Measurements from ENCODE around the gene DPM2.

DPM2 gene

GRCh38 chr9:127937388-127938297, at the start of gene DPM2:
DPM2 (minus strand) TSS chr9:127937854; CDS start chr9:127937820, 34 bp downstream.
- DNase-seq: peak; percentile 92

DNA sequence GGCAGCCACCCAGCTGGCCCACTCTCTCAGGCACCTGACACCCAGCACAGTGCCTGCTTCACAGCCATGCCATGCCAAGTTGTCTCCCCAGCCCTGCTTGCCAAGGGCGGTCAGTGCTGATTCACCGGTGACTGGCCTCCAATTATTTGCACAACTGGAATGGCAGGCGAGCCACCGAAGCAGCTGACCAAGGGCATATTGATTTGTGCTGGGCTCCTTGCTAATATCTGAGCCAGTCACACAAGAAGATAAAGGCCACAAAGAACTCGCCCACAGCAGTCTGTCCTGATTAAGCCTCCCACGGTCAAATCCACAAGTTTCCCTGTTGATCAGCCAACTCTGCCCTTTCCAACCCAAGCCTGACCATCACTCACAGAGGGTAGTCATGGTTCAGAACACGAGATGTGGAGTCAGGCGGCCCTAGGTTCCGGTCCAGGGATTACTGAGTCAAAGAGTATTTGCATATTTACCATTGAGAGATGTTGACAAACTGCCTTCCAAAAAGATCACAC, 49.5 kb upstream of the DPM2 start:
- no peak for DNase-seq

- DNase-seq: no peak
Measured at GRCh38 chr9:127985011-127985410, 47.4 kb upstream of the DPM2 start.

DNA sequence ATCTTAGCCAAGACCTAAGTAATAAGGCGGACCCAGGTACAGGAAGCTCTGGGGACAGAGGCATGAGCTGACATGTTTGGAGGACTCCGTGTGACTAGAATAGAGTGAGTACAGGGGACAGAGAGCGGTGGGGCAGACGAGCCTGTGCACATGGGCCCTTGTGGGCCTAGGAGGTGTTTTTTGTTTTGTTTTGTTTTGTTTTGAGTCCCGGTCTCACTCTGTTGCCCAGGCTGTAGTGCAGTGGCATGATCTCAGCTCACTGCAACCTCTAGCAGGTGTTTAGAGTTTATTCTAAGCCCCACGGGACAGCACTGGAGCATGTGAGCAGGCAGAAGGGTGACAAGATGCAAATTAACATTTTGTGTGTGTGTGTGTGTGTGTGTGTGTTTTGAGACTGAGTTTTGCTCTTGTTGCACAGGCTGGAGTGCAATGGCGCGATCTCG, 46.2 kb upstream of the DPM2 start:
- DNase-seq: no peak

- DNase-seq: no peak
Measured at GRCh38 chr9:127982912-127983311, 45.3 kb upstream of the DPM2 start.

GRCh38 chr9:127981559-127982121, 44.0 kb upstream of the DPM2 start:
- peak; percentile 65 for DNase-seq

GRCh38 chr9:127980706-127981558, 43.3 kb upstream of the DPM2 start, which contains the start of gene EEIG1:
EEIG1 (minus strand) TSS chr9:127980989; CDS start chr9:127980137, 852 bp downstream.
- peak; percentile 99 for DNase-seq

DNA sequence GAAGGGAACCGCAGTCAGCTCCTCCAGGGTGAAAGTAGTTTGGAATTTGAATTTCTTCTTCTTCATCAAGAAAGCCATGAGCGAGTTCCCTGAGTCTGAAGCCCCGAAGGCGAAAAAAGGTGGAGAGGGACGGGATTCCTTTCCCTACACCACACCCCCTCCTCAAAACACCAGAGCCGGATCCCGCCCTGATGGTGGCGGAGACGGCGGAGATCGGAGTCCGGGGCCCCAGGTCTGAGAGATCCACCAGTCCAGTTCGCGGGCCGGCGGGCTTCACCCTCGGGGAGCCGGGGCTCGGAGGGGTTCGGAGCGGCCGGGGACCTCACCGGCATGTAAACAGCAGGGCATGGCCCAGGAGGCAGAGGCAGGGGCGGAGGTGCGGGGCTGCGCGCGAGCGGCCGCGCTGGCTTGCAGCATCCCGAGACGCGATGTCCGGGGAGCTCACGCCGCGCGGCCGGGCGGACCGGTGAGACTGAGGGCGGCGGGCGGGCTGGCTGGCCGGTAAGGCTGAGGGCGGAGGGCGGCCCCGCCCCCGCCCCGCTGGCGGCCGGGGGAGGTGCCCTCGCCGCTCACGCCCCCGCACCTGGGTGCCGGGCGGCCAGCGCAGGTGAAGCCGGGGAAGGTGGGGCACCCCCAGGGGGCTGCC, 42.5 kb upstream of the DPM2 start:
- peak; percentile 59 for DNase-seq

DNA sequence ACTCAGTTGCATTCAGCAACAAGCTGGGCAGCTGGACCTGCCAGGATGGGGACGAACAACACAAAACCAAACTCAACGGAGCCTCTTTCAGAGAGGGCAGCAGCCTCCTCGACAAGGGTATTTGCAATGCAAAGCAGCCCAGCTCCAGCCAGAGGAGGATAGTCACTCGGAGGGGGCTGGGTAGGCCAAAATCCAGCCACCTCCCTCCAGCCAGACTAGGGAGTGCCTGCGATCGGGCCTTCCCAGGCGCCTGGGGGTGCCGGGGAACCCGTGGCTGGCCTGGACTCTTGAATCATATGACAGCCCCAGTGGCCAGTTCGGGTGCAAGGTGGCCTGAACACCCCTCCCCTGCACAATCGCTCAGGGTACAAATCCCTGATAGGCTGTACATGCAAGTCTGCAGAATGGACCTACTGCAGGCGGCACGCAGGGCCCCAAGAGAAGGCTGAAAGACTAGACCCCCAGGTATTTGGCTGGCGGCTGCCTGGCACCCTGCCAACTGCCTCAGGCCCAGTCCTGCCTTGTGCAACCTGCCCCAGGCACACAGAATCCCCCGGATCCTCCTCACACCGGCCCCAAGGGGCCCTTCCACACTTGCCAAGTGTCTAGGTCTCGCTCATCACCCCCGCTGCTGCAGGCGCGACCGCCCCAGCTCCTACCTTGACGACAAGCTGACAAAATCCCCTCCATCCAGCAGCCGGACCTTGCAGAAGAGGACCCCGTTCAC, 41.8 kb upstream of the DPM2 start:
- peak; percentile 47 for DNase-seq

- DNase-seq: no peak
Measured at GRCh38 chr9:127979015-127979332, 41.3 kb upstream of the DPM2 start.

DNA sequence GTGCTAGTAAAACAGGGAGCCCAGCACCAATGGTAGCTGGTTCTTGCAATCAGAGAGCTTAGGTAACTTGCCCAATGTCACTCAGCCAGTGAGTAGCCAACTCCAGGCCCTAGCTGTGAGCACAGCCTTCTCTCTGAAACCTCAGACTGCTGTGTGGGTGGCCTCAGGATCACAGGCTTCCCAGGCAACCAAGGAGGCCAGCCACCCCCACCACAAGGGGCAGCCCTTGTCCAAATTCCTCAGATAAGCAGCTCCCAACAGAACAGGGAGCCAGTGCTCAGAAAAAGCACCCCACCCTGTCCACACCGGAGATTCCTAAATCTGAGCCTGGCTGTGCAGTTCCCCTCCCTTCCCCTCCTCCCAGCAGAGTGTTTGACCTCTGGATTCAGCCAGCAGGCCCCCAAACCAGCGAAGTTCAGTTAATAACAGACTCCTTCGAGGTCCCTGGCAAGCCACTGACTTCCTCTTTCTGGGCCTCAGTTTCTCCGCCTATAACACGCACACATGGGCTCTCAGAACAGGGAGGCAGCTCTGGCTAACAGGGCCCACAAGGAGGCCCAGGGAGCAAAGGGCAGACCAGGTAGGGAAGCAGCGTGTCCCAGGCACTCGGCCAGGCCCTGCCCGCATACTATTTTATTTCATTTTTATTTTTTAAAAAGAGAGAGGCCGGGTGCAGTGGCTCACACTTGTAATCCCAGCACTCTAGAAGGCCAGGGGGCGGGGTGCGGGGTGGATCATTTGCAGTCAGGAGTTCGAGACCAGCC, 40.4 kb upstream of the DPM2 start:
- DNase-seq: peak; percentile 49

- peak; percentile 53 for DNase-seq
Measured at GRCh38 chr9:127977009-127977883, 39.6 kb upstream of the DPM2 start.

- peak; percentile 27 for DNase-seq
Measured at GRCh38 chr9:127976498-127976897, 38.8 kb upstream of the DPM2 start.

GRCh38 chr9:127975376-127976315, 38.0 kb upstream of the DPM2 start:
- peak; percentile 24 for DNase-seq

GRCh38 chr9:127974769-127975261, 37.2 kb upstream of the DPM2 start:
- DNase-seq: no peak

GRCh38 chr9:127974001-127974768, 36.5 kb upstream of the DPM2 start:
- DNase-seq: peak; percentile 27

- DNase-seq: peak; percentile 11
Measured at GRCh38 chr9:127973169-127974000, 35.7 kb upstream of the DPM2 start.

Measured in stimulated activated CD4-positive, alpha-beta T cell treated with anti-CD3 and anti-CD28 coated beads, Interleukin-15, amount 100 ng/mL, for 24 hours (primary cell).